Activated CD8-positive, alpha-beta memory T cell treated with anti-CD3 and anti-CD28 coated beads for 48 hours (primary cell): Measurements from ENCODE around the gene IDH3A.

Experiments
- DNase-seq, 3 experiments: peaks; one replicate each; pipeline ENCODE4 v3.0.0-alpha.2; 2020; ENCODE audit warnings: low read depth in 2 of 3, low spot score in 2 of 3

Gene IDH3A

GRCh38 chr15:78216276-78217104 is 67.3 kb downstream of the IDH3A start:
- no peak for DNase-seq

DNA sequence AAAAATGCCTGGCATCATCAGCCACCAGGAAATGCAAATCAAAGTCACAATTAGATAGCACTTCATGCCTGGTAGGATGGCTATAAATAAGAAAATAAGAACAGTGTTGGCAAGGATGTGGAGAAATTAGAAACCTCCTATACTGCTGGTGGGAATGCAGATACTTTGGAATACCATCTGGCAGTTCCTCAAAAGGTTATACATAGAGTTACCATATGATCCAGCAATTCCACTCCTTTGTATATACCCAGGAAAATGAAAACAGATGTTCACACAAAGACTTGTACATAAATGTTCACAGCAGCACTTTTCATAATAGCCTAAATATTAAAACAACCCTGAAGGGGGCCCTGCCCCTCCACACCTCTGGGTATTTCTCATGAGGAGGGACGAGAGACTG is 71.6 kb downstream of the IDH3A start:
- DNase-seq: no peak
